HL-60 (cell line): ENCODE measurements around the gene IMP3.

ENCODE experiments used
- DNase-seq, 2 experiments: peaks; one replicate each; pipeline ENCODE4 v3.0.0-alpha.2; 2010 to 2020; ENCODE audit warnings: low read depth in 1 of 2, low spot score in 1 of 2
- H3K27ac ChIP-seq: fragments of 250-450 bp; sonication (Bioruptor Pico); replicated peaks from 2 replicates; pipeline ENCODE4 v1.5.1; 2020; ENCODE audit warnings: mild to moderate bottlenecking, moderate library complexity
- H3K27me3 ChIP-seq: fragments of 250-450 bp; sonication (Bioruptor Pico); 2 replicates; pipeline ENCODE4 v1.5.1; 2021; ENCODE audit warnings: mild to moderate bottlenecking, moderate library complexity; ENCODE audit not compliant: insufficient read depth, poor library complexity, severe bottlenecking
- H3K4me3 ChIP-seq: replicated peaks from 2 replicates; pipeline ENCODE4 v1.5.1; 2011; ENCODE audit warnings: mild to moderate bottlenecking, control low read depth, low read length; ENCODE audit not compliant: insufficient read depth
- CTCF ChIP-seq: IDR thresholded peaks from one replicate; pipeline ENCODE4 v1.5.1; 2011; ENCODE audit warnings: low read length, control low read depth, inconsistent platforms; ENCODE audit not compliant: insufficient read depth
- GABPA ChIP-seq: IDR thresholded peaks from 2 replicates; pipeline ENCODE4 v1.6.1; 2012; ENCODE audit warnings: low read depth
- POLR2AphosphoS5 ChIP-seq: IDR thresholded peaks from 2 replicates; pipeline ENCODE4 v1.6.1; 2012; ENCODE audit warnings: low read depth
- REST ChIP-seq: IDR thresholded peaks from 2 replicates; pipeline ENCODE4 v1.6.1; 2012; ENCODE audit warnings: low read depth; ENCODE audit not compliant: insufficient replicate concordance
- SPI1 ChIP-seq: IDR thresholded peaks from 2 replicates; pipeline ENCODE4 v1.6.1; 2012; ENCODE audit warnings: low read depth, mild to moderate bottlenecking, borderline replicate concordance

The IMP3 gene

GRCh38 chr15:75597667-75598341 lies 42.2 kb downstream of the IMP3 start:
- TF ChIP-seq REST: no peak
- TF ChIP-seq CTCF: no peak
- TF ChIP-seq POLR2AphosphoS5: no peak
- TF ChIP-seq GABPA: no peak
- no peak for TF ChIP-seq SPI1
- Histone ChIP-seq H3K4me3 (no peak overlapping the region), H3K27me3 (no peaks in the 10 kb centered on the region), H3K27ac (no peak overlapping the region)
- no peak for DNase-seq

GRCh38 chr15:75596703-75597345 lies 43.2 kb downstream of the IMP3 start:
- no peak overlapping the region for H3K27ac ChIP-seq
- no peak for DNase-seq

More at GRCh38 chr15:75596703-75597345, 43.2 kb downstream of the IMP3 start:
- TF ChIP-seq GABPA (no peak), CTCF (no peak), SPI1 (no peak), REST (no peak), POLR2AphosphoS5 (no peak)
- Histone ChIP-seq H3K27me3 (no peaks in the 10 kb centered on the region), H3K4me3 (no peak overlapping the region)
